ENCODE measurements around the gene SAXO1. TPM values are rescaled to one million over a fixed set of nuclear protein-coding genes. Genes with fewer than 3 reads are reported as not detected.
"Not testable (repeated sequence)": the region's sequence is repeated elsewhere in the genome, so short reads cannot be mapped to it uniquely, and the experiment has no call there.

The SAXO1 gene
- total RNA-seq, 1 experiment from 2014 or later, result not detected

DNA sequence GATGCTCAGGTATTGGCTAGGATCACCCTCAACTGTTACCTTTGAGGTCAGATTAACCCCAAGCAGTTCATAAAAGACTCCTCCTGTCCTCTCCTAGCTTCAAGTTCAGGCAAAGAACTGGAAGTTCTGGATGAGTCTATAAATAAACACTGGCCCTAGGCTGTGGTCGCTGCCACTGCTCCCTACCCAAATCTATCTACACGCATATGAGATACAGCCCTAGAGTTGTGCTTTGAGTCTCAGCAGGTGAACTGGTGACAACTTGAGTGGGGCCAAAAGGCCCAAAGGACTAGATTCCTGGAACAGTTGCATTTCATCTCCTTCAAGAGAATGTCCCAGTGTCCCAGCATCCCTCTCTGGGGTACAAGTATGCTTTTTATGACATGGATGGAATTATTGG is 62.6 kb downstream of the SAXO1 start:
- DNase-seq (ENCODE audit: low spot score), result no peak

DNA sequence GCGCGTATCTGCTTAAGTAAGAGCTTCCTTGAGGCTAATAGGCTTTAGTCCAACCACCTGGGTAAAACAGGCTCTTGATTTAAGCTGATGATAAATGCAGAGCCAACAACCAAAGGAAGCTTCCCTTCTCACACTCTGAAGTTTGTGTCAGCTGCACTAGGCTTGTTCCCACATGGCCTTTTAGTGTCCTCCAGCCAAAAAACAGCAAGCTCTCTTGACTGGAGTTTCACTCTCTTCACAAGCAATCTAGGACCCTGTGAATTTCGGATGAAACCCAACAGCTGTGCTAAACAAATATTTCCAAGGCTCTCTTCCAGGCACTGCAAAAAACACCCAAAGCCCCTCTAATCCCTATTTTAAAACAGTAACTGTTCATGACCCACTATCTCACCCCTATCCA is 63.9 kb downstream of the SAXO1 start:
- no peak for DNase-seq (ENCODE audit: low spot score)

DNA sequence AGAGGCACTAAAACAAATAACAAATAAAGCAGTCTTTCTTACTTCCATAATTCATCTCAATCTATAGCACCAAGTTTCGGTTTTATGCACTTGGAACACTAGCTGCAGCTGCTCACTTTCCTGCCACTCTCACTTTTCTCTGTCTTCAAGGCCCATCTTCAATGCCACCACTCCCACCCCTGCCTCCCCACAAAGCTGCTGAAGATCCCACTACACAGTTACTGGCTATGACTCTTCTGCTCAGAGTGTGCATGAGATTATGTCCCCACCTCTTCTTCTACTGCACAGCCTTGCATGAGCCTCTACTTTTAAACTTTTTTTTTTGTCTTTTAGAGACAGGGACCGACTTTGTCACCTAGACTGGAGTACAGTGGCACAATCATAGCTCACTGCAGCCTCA is 77.4 kb downstream of the SAXO1 start:
- DNase-seq (ENCODE audit: low spot score), result no peak

DNA sequence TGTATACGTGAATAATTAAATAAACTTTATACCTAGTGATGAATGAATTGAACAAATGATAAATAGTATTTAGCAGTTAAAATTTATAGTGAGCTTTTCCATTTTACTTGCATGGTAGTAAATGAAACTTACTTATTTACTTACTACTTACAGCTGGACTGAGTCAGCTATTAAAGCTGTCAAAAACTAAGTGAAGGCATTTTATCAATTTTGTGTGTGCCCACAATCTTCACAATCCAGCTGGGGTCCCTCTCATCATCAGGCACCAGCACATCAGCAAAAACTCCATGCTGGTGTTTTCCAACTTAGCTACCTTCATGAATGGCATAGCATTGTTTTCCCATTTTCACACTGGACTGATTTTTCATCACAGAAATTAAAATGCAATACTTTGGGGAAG is 81.1 kb downstream of the SAXO1 start:
- no peak for DNase-seq (ENCODE audit: low spot score)

- no peak for DNase-seq (ENCODE audit: low spot score)
Observed at GRCh38 chr9:18947892-18948339, 85.1 kb downstream of the SAXO1 start.

GRCh38 chr9:18942801-18943200 is 90.2 kb downstream of the SAXO1 start:
- no peak for DNase-seq (ENCODE audit: low spot score)

GRCh38 chr9:18941060-18941740 is 91.8 kb downstream of the SAXO1 start:
- DNase-seq (ENCODE audit: low spot score), result no peak

GRCh38 chr9:18939943-18940342 is 93.1 kb downstream of the SAXO1 start:
- no peak for DNase-seq (ENCODE audit: low spot score)

GRCh38 chr9:18936094-18936871 is 96.7 kb downstream of the SAXO1 start:
- no peak for DNase-seq (ENCODE audit: low spot score)

- no peak for DNase-seq (ENCODE audit: low spot score)
Observed at GRCh38 chr9:18935541-18935940, 97.5 kb downstream of the SAXO1 start.

GRCh38 chr9:18930611-18931010 is 102.4 kb downstream of the SAXO1 start:
- DNase-seq (ENCODE audit: low spot score), result not testable (repeated sequence)

DNA sequence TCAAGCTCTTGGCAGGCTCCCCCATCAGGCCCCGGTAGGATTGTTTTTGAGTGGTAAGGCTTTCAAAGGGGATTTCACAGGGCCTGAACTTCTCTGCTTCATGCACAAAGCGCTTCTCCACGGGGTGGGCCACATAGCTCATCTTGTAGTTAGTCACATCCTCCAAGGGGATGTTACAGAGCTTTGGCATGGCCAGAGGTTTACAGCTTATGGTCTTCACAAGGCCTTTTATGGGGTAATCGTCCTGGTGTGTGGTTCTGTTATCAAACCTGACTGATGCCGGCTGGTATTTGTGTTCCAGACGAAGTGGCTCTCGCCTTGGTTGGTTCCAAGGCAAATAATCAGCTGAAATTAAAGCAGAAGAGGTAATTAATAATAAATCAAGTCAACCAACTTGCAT is 104.3 kb downstream of the SAXO1 start:
- no peak for DNase-seq (ENCODE audit: low spot score)

GRCh38 chr9:18926513-18926912 is 106.5 kb downstream of the SAXO1 start:
- no peak for DNase-seq (ENCODE audit: low spot score)

DNA sequence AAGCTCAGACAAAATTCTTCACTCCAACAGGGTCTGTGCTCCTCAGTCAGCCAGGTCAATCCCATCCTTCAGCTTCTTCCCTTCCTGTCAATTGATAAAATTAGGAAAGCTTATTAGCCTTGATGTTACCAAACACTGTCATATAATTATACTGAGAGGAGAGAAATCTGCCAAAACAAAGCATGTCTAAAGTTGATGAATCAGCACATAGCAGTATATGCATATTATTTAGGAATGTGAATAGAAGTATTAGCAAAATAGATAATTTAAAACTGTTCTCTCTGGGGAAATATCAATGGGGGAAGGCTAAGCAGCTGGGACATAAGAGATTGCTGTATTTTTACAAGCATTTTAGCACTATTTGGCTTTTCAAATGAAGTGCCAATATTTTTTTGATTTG is 107.1 kb downstream of the SAXO1 start:
- no peak for DNase-seq (ENCODE audit: low spot score)

GRCh38 chr9:18923671-18924430 is 109.2 kb downstream of the SAXO1 start:
- DNase-seq (ENCODE audit: low spot score), result no peak

GRCh38 chr9:18923167-18923566 is 109.8 kb downstream of the SAXO1 start:
- no peak for DNase-seq (ENCODE audit: low spot score)

- no peak for DNase-seq (ENCODE audit: low spot score)
Observed at GRCh38 chr9:18922161-18922885, 110.7 kb downstream of the SAXO1 start.

- no peak for DNase-seq (ENCODE audit: low spot score)
Observed at GRCh38 chr9:18921366-18922075, 111.5 kb downstream of the SAXO1 start.

GRCh38 chr9:18920141-18921084 is 112.6 kb downstream of the SAXO1 start:
- no peak for DNase-seq (ENCODE audit: low spot score)

GRCh38 chr9:18911714-18912342 is 121.2 kb downstream of the SAXO1 start:
- no peak for DNase-seq (ENCODE audit: low spot score)
